GM12801 (cell line): ENCODE data around the gene PLXNB1.

ENCODE experiments used
- CTCF ChIP-seq: IDR thresholded peaks from one replicate; pipeline ENCODE4 v1.5.1; 2011; ENCODE audit warnings: control low read depth; ENCODE audit not compliant: insufficient read length; ENCODE audit errors: extremely low read depth

Gene PLXNB1

GRCh38 chr3:48425281-48425812 is 4.5 kb downstream of the PLXNB1 start:
- no peak for TF ChIP-seq CTCF

- no peak for TF ChIP-seq CTCF
Observed at GRCh38 chr3:48423883-48424695, 5.8 kb downstream of the PLXNB1 start.

GRCh38 chr3:48423241-48423882 is 6.5 kb downstream of the PLXNB1 start:
- TF ChIP-seq CTCF, result no peak

- no peak for TF ChIP-seq CTCF
Observed at GRCh38 chr3:48422681-48423080, 7.2 kb downstream of the PLXNB1 start.

GRCh38 chr3:48422272-48422671 is 7.6 kb downstream of the PLXNB1 start:
- TF ChIP-seq CTCF, result no peak

GRCh38 chr3:48420561-48420960 is 9.3 kb downstream of the PLXNB1 start:
- TF ChIP-seq CTCF, result no peak

- TF ChIP-seq CTCF, result no peak
Observed at GRCh38 chr3:48419597-48419996, 10.3 kb downstream of the PLXNB1 start.
